GM21447 (cell line): ENCODE measurements around the gene DHH.
A peak's percentile ranks its signal among the peaks of the same experiment; 100 is the strongest.
"Not testable (repeated sequence)": the region's sequence is repeated elsewhere in the genome, so short reads cannot be mapped to it uniquely, and the experiment has no call there.

Experiments
- ATAC-seq: cut with Tn5 transposase; IDR thresholded peaks from one replicate; pipeline ENCODE4 v1.9.1; 2021; ENCODE audit not compliant: unreplicated experiment

The DHH gene

DNA sequence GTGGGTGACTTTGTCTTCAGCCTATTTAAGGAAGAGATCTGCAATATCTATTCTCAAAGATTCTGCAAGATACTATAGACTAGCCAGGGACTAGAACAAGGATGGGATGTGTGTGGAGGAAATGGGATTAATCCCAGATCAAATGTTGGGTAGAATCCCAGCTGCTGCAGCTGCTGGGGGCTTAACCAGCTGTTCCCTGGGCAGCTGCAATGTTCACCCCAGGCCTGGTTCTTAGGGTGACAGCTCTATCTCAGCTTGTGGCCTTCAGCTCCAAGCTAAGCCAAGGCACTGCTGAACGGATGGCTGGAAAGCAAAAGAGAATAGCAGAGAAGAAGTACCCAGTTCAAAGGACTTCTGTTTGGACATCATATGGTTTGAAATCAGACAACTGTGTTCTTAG, 14.8 kb downstream of the DHH start:
- no peak for ATAC-seq

DNA sequence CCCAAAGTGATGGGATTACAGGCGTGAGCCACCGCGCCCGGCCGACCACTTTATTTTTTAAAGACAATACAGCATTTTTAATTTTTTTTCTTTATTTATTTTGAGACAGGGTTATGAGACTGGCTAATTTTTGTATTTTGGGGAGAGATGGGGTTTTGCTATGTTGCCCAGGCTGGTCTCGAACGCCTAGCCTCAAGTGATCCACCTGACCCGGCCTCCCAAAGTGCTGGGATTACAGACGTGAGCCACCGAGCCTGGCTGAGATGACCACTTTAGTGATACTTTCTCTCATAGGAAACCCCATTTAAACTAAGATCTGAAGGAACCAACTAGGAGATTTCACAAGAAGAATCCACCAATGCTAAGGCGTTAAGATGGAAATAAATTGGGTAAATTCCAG, 23.6 kb downstream of the DHH start:
- no peak for ATAC-seq

DNA sequence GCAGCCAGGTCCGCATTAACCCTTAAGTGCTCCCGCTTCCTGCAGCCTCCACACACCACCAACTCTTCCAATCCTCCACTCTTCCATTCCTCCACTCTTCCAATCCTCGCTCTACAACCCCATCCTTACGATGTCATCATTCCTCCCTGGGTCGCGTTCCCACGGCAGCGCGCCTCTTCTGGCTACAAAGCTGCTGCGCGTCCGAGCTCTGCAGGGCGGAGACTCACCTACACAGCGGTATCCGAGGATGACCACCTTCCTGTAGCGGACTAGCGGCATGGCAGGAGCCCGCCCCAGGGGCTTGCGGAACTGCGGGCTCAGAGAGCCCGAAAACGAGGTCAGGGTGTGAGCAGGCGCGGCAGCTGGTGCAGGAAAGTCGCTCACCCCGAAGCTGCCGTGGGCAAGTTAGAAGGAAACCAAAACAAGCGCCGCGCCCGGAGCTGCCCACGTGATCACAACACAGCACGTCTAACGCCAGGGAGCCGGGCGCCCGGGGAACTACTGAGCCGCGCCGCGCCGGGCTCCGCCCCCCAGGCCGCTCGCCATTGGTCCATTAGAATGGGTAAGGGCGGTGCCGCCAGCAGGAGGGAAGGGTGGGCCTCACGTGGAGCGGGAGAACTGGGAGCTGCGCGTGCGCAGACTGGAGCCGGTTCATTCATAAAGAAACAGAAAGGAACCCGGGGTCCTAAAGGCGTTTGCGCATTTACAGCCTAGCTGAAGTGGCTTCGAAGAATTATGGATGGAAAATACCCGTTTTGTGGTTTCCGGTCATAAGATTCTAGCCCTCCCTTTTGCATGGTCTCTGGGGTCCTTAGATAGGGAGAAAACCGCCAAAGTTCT, 24.9 kb downstream of the DHH start, which contains the start of gene RHEBL1:
Gene RHEBL1 (minus strand): TSS at position 473 of the 840 bp plus-strand sequence. CDS start 194 bp downstream, at position 279.
- ATAC-seq: peak; percentile 98

DNA sequence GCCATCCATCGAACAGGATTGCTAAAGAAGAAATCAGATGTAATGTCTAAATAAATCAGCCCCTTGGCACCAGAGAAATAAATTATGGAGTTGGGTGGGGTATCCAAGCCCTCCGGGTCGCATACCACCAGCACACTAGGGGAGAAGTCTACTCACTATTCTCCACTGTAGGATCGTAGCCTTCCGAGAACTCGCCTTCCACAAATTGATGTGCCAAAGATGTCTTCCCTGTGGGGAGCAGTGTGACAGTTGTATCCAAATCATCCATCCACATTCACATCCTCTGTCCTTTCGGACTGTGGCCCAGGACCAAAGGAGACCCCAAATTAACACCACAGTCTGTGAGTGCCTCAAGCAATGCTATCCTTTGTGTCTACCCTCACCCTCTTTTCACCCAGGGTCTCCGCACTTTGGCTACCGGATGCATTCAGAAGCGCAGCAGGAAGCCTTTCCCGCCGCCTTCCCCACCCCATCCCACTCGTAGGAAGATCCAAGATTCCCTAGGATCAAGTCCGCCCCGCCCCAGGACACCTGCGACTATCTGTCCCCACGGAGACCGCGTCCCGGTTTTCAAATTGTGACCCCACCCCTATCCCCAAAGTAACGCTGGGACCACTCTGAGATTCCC, 25.6 kb downstream of the DHH start:
- ATAC-seq: no peak

DNA sequence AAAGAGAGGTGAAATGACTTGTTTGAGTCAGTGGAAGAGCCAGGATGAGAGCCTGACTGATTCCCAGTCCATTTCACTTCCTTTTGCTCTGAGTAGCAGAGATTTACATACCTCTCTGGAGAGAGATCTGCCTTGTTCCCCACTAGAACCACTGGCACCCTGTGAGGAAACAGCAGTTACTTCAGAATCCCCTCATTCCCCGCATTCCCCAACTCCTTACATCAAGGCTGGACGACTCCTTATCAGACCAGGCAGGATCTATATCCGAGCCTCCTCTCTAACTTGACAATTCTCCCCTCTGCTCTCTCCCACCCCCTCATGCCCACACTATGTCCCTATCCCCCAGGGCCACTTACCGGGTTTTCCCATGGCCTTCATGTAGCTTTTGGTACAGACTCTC, 28.5 kb downstream of the DHH start:
- no peak for ATAC-seq

DNA sequence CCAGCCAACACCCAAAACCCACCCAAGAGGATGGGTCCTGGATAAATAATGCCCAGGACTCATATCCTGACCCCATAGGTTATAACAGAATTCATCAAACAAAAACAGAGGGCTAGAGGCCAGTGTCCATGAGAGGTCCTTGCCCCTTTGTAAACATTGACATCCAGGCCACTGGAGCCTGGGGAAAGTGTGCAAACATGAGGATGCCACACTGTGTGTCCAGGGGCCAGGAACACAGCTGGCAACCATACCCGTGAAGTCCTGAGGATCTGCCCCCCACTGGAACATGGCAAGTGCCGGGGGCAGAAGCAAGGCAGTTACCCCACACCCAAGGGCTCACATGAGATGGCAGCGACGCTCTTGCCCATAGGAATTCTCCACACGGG, 29.8 kb downstream of the DHH start:
- ATAC-seq: no peak

DNA sequence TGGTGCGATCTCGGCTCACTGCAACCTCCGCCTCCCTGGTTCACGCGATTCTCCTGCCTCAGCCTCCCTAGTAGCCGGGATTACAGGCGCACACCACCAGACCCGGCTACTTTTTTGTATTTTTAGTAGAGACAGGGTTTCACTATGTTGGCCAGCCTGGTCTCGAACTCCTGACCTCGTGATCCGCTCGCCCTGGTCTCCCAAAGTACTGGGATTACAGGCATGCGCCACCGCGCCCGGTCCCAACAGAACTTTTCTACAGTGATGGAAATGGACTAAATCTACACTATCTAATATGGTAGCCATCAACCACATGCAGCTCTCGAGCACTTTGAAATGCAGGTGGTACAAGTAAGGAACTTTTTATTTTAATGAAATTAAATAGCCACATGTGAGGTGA, 32.7 kb downstream of the DHH start:
- ATAC-seq: not testable (repeated sequence)

DNA sequence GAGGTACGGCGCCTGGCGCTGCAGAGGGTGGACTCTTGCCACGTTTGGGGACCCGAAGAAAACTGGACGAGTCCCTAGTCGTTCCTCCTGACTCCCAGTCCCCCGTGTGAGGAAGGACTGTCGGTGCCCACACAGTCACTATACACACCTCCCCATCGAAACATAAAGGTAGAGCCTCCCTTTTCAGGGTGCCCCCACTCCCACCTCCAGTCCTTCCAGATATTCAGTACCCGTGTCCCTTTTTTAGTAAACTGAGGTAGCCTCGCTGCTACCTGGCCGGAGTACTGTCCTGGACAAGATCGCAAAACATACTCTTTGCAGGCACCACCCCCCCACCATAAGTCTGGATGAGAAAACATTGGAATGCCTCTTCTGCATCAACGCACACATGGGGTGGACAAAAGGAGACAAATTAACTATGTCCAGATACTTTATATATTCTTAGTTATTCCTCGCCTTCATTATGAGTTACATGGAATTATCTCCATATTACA, 33.4 kb downstream of the DHH start:
- ATAC-seq: no peak

DNA sequence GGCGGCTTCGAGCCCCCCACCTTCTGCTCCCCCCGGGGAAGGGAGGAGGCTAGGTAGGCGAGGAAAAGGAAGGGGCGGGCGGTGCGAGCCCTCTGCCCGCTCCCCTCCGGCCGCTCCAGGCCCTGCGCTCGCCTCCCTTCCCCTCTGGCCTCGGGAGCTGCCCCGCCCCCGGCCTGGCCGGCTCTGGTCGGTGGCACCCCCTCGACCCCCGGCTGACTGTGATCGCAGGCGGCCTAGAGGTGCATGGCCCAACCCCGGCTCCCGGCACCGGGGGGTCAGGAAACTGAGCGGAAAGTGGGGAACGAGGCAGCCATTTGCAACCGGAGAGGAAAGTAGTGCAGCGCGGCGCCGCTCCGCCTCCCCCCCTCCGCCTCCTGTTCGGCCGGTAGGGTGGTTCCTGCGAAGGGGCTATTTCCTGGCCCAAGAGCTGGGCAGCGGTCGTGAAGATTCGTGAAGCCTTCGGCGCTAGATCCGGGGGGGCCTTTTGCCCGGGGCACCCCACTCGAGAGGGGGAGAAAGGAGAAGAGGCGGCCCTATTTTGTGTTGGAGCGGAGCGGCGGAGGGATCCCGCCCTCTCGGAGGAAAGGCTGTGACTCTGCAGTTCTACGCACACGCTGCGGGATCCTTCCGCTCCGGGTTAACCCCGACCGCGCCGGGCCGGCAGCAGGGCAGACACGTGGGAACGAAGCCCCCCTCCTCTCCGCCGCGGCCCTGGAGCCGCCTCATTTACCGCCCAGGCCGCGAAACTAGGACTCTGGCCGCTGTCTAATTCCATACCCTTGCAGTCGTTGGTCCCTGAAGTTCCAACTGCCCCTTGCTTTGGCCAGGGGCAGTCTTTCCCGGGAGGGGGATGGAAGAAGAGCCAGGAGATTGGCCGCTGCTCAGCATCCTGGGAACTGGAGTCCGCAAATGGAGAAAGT, 34.1 kb downstream of the DHH start, which contains the start of gene KMT2D:
Gene KMT2D (minus strand): TSS at position 558 of the 920 bp plus-strand sequence. CDS start 5,470 bp downstream, outside the sequence.
- peak; percentile 45 for ATAC-seq

DNA sequence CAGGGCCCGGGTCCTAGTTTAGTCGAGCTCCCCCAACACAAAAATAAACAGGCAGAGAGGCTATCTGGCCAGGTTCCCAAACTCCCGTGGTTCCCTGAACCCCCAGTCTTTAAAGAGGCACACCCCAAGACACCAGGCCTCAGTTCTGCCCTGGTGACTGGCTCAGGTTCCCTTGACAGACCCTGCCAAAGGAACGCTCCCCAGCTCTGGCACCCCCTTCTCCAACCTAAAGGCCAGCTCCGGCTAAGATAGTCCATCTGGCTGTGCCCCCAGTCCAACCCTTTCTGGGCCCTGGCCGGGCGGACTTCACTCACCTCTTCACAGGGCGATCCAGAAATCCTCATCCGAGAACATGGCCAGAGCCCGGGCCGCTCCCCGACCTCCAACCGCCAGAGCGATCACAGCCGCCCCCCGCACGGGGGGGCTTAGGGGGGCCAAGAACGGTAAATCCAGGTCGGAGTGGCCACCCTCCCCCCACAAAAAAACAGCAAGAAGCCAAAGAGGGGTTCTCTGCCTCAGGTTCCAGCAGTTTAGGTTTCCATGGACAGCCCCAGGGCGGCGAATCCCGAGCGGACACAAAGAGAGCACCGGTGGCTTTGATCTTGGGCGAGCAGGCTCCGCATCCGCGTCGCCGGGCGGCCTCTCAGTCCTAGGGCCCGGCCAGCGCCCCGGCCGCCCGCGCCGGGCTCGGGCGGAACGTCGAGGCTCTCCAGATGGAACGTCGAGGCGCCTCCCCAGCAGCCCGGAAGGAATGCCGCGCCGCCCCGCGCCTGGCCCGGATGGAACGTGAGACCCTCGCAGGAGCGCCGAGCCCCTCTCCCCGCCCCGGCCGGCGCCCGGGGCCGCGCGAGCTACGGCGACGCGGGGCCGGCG, 35.1 kb downstream of the DHH start:
- peak; percentile 7 for ATAC-seq

DNA sequence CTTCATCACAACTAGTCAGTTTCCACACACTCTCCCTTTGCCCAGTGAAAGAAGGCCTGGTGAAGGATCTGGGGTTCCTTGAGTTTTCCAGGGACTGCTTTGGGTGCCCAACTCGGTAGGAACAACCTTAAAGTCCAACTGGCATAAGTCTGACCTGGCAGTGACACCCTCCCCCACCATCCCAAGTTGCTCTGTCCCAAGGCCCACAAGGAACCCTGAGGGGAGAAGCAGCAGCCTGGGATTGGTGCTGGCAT, 35.6 kb downstream of the DHH start:
- ATAC-seq: no peak

DNA sequence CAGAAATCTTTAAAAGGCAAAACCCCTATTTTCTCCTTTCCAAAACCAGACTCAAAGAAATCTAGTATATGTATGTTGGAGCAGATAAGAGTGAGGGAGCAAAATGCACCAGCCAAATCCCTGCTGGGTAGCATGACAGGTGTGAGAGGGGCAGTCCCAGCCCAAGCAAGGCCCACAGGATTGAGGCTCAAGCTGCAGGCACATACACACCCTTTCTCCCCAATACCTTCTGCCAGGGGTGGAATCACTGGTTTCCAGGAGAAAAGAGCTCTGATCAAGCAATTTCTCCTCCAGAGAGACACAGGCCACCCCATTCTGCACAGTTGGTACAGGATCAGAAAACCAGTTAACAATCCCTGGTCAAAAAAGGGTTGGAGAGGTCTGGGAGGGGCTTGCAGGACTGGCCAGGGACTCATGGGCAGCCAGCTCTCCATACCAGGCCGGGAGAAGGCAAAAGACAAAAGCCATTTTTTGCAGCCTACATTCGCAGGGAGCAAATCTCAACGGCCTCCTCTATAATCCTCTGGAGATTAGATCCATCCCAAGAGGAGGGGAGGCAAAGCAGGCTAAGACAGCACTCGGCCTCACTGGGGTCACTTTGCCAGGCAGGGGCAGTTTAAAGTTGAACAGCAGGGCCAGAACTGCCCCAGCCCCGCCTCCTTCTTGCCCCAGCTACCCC, 36.1 kb downstream of the DHH start:
- ATAC-seq: no peak

DNA sequence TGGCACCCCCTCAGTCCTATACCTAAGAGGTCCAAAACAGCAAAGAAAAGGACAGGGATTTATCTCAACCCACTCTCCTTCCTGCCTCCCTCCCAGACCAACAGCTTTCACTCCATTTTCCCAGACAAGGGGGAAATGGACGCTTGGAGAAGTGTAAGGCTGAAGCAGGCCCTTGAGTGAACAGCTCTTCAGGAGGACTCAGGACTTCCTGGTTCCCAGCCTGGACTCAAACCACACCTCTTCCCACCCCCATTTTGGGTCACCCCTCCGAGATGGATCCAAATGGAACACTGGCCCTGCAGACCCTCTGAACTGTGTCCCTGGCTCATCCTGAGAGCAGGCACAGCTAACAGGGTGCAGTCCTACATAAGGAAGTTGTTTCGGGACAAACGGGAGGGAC, 36.7 kb downstream of the DHH start:
- ATAC-seq: no peak

DNA sequence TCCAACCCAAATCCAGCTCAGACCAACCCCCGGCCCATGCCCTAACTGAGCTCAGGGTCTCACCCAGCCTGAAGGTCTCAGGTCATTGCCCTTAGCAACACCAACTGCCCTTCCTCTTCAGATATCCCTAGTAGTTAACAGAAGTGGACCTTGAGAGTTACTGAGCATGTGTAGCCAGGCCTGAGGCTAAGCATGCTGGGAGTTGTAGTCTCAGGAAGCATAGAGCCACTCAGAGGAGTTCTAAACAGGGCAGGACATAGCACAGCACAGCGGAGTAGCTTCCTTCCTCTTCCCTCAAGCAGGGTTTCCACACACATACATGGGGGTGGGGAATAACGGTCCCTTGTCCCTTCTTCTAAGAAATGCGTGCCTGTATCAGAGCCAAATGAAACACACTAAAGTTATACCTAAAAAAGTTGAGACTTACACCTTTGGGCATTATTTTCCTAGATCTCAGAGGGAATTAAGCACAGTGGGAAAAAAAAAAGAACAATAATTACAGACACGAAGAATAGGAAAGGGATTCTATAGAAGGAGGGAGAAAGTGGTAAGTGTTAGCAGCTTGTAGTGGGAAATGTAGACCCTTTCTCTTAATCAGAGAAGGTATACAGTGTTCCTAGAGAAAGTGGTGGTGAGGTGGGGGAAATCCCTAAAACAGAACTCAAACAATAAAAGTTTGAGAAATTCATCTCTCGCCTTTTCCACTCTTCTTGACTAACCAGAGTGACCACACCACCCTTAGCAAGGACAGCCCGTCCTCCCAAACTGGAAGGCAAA, 38.4 kb downstream of the DHH start:
- peak; percentile 60 for ATAC-seq

DNA sequence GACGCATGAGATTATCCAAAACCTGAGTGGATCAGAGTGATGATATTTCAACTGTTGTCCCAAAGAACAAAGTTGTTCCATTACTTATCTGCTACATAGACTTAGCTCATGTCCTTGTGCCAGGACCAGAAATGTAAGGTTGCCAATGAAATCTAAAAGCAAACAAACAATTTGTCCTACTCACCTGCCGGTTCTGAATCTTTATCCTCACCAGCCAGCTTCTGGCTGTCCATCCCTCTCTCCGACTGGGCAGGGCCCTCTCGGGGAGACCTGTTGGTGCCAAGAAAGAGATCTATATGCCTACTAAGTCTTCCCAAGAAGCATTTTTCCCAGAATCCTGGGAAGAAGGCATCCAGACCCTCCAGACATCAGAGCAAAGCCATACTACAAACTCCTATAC, 39.5 kb downstream of the DHH start:
- no peak for ATAC-seq

DNA sequence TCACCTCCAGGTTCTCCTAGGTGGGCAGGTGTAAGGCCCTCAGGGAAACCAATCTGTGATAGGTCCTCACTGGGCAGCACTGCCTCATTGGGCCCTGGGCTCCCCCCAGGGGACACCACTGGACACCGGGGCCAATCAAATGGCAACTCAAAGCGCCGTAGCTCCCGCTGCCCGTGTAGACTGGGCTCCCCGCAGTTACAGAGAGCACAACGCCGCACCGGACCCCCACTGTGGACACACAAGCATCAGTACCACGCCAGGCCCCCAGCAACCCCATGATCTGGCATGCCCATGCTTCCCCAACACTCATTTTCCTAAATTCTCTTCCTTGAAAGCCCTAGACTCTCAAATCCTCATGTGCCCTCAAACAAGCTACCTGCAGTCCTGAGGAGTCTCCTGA, 40.1 kb downstream of the DHH start:
- no peak for ATAC-seq

DNA sequence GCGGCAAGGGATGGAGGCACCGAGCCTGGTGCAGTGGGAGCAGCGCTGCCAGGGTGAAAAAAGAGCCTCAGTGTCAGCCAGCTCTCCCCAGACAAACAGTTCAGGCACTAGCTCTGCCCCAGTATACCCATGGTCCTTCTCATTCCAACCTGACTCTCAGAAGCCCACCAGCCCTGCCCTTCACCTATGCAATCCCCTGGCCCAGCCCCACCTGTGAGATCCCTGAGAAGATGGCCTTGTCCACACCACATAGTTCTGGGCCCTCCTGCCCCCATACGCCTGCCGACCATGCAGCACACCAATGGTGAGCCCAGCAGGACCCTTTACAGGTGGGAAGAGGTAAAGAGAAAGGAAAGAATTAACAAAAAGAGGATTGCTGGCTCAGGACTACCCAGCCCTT, 40.5 kb downstream of the DHH start:
- no peak for ATAC-seq

DNA sequence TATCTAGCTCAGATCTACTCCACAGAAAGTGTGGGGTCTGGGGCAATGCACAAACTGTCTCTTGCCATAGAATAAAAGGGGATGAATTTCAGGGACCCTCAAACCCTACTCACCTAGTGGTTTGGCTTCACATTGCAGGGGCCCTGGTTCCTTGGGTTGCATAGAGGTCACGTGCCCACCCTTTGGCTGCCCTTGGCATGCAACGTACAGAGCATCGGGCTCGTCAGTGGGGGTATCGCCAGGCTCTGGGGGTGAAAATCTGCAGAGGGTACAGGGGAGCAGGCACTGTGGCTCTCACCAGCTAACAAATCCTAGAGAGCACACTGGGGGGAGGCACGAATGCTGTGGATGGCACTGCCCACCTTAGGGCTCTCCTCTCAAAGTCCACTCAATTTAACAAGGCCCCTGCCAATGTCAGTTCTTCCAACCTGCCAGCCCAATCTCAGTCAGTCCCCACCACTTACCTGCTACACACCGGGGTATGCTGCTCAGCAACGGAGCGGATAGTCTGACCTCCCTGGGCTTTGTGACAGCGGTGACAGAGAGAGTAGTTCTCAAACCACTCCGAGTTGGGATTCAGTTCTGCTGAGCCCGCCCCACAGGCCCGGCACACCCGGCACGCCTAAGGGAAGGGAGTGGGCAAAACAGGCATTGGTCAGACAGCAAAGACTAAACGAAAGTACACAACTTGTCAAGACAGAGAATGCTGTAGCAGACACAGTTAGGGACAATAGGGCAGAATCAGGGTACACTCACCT, 42.0 kb downstream of the DHH start:
- no peak for ATAC-seq
